Measurements from ENCODE around the gene RECK. TPM values are rescaled to one million over a fixed set of nuclear protein-coding genes. Genes with fewer than 3 reads are reported as not detected.

The RECK gene
- 5.5 to 6.3 TPM (median 6.0 TPM) in 5 replicates for total RNA-seq (2022; extraction: Qiagen RNA extraction)

DNA sequence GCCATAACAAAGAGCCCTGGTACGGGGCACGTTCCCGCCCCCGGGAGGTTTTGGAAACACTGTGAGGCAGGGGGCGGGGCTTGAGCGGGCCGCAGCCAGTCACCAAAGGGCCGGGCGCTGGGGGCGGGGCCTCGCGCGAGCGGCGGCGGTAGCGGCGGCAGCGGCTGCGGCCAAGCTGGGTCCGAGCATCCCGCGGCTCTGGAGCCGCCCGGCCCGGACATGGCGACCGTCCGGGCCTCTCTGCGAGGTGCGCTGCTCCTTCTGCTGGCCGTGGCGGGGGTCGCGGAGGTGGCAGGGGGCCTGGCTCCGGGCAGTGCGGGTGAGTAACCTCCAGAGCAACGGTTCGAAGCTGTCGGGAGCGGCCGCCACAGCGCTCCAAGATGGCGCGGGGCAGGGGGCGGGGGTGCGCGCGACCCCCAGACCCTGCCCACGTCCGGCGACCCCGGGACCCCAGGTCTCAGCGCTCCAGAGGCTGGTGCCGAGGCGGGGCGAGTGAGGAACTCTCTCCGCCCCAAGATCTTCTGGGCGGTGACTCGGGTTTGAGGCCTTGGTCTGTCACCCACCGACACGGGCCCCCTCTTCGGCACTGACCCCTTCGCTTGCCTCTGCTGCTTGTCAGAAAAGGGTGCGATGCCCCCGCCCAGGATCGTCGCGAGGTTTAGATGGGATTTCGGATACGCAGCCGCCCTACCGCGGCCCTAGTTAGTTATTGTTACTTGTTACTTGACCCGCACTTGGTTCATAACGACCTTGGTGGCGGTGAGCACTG, at the start of gene RECK:
RECK (plus strand) TSS at position 134 of the 769 bp plus-strand sequence; CDS start at position 220, 86 bp downstream.

DNA sequence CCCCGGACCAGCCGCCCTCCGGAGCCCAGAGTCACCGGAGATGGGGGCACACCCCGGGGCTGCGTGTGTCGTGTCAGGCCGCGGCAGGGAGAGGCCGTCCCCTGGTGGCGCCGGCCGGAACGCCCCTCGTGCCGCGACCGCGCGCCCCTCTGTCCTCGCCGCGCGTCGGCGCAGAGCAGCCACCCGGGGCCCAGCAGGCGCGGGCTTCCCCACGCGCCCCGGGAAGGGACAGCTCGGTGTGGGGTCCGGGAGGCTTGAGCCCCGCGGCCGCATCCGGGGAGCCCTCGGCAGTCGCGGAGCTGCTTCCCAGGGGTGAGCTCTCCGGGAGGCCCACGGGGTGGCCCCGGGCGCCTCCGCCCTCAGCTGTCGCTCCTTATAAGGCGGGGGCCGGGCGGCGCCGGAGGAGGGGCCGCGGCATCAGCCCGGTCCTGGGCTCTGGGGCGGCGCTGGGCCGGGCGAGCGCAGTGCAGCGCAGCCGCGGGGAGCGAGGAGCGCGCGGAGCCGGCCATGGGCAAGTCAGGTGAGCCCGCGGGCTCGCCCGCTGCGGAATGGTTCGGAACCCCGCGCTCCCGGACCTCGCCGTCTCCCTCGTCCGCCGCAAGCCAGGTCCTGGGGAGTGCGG, 99.7 kb downstream of the RECK start, which contains the start of gene GLIPR2:
GLIPR2 (plus strand) TSS at position 462 of the 622 bp plus-strand sequence; CDS start at position 508, 46 bp downstream.

GRCh38 chr9:36169166-36169565, 132.5 kb downstream of the RECK start, which contains the start of gene CCIN:
Gene CCIN, plus strand, starts transcription at chr9:36169388. Its CDS starts 115 bp downstream, at chr9:36169503.

Other genes with a start within 250 kb of the RECK start
- gene NPR2, start 245.3 kb upstream of the RECK start, total RNA-seq (2022; extraction: Qiagen RNA extraction), result 3.8 to 6.9 TPM (median 5.4 TPM) in 5 replicates
- 0.27 to 0.49 TPM (median 0.35 TPM) in 5 replicates for gene SPAG8, start 224.7 kb upstream of the RECK start, total RNA-seq (2022; extraction: Qiagen RNA extraction)
- 55.0 to 109 TPM (median 99.7 TPM) in 5 replicates for gene HINT2, start 221.9 kb upstream of the RECK start, total RNA-seq (2022; extraction: Qiagen RNA extraction)
- gene FAM221B, start 208.2 kb upstream of the RECK start, total RNA-seq (2022; extraction: Qiagen RNA extraction), result not detected in 5 replicates
- 2.6 to 4.0 TPM (median 3.3 TPM) in 5 replicates for gene TMEM8B, start 207.7 kb upstream of the RECK start, total RNA-seq (2022; extraction: Qiagen RNA extraction)
- not detected in 5 replicates for gene OR13J1, start 166.5 kb upstream of the RECK start, total RNA-seq (2022; extraction: Qiagen RNA extraction)
- 0.20 to 0.47 TPM (median 0.30 TPM) in 5 replicates for gene HRCT1, start 130.7 kb upstream of the RECK start, total RNA-seq (2022; extraction: Qiagen RNA extraction)
- gene SPAAR, start 127.4 kb upstream of the RECK start, total RNA-seq (2022; extraction: Qiagen RNA extraction), result 0.05 to 0.15 TPM (median 0.07 TPM) in 3 of 5 replicates, not detected in the others
- gene OR2S2, start 78.8 kb upstream of the RECK start, total RNA-seq (2022; extraction: Qiagen RNA extraction), result not detected in 5 replicates
- 7.7 to 9.4 TPM (median 9.1 TPM) in 5 replicates for gene GLIPR2, start 99.8 kb downstream of the RECK start, total RNA-seq (2022; extraction: Qiagen RNA extraction)
- 0.06 TPM in 1 of 5 replicates, not detected in the others for gene CCIN, start 132.5 kb downstream of the RECK start, total RNA-seq (2022; extraction: Qiagen RNA extraction)
- gene CLTA, start 154.0 kb downstream of the RECK start, total RNA-seq (2022; extraction: Qiagen RNA extraction), result 277 to 408 TPM (median 373 TPM) in 5 replicates
- 11.6 to 17.7 TPM (median 14.6 TPM) in 5 replicates for gene GNE, start 221.5 kb downstream of the RECK start, total RNA-seq (2022; extraction: Qiagen RNA extraction)

Measured in A549 treated with Hydrocortisone at 1 μM for 4 hours (cell line).